ENCODE results near the gene STAC3.
A peak's percentile ranks its signal among the peaks of the same experiment; 100 is the strongest.

The STAC3 gene

GRCh38 chr12:57266681-57267080, 15.7 kb upstream of the STAC3 start:
- no peak for DNase-seq
- H3K27me3 Mint-ChIP-seq: no peaks in the 10 kb centered on the region
- H3K9me3 Mint-ChIP-seq: no peaks in the 10 kb centered on the region
- H3K27ac Mint-ChIP-seq: no peak overlapping the region
- ATAC-seq (replicated peaks): no peak
- H3K36me3 Mint-ChIP-seq (ENCODE audit: insufficient read depth): peaks cover 58% of the 10 kb centered on the region
- H3K4me1 Mint-ChIP-seq (ENCODE audit: low read depth in 2 of 2): peaks cover 2 to 5% of the 10 kb centered on the region in 2 donors
- no peak overlapping the region for H3K4me3 Mint-ChIP-seq

- ATAC-seq (replicated peaks) (no peak), DNase-seq (no peak)
- Mint-ChIP-seq H3K27ac (no peak overlapping the region), H3K27me3 (no peaks in the 10 kb centered on the region), H3K9me3 (no peaks in the 10 kb centered on the region), H3K4me3 (no peak overlapping the region), H3K36me3 (ENCODE audit: insufficient read depth) (peaks cover 67% of the 10 kb centered on the region), H3K4me1 (ENCODE audit: low read depth in 2 of 2) (peaks cover 2 to 5% of the 10 kb centered on the region in 2 donors)
Measured at GRCh38 chr12:57263096-57263495, 12.1 kb upstream of the STAC3 start.

- ATAC-seq (replicated peaks) (no peak), DNase-seq (no peak)
- no peaks in the 10 kb centered on the region for H3K9me3 Mint-ChIP-seq
- peaks cover 62% of the 10 kb centered on the region for H3K36me3 Mint-ChIP-seq (ENCODE audit: insufficient read depth)
- no peak overlapping the region for H3K27ac Mint-ChIP-seq
- no peaks in the 10 kb centered on the region for H3K27me3 Mint-ChIP-seq
- H3K4me3 Mint-ChIP-seq: no peak overlapping the region
- peaks cover 2 to 5% of the 10 kb centered on the region in 2 donors for H3K4me1 Mint-ChIP-seq (ENCODE audit: low read depth in 2 of 2)
Measured at GRCh38 chr12:57262126-57262822, 11.3 kb upstream of the STAC3 start.

DNA sequence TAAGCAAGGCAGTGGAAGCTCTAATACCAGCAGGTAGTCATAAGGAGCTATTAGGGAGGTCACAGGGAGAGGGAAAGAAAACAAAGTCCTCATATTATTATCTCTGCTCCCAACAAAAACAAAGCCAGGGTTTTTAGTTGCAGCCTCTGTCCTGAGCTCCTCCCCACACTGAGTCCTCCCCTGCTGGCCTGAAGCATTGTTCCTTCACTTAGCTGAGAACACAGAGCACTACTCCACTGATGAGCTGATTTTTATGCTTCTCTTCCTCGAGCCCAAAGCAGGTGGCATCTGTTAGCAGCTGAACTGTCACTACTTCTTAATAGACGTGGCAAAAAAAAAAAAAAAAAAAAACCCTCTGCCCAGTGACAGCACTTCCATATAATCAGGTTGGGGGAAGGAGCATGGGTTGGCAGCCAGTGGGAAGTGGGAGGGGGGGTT, 10.5 kb upstream of the STAC3 start:
- ATAC-seq (replicated peaks) (no peak), DNase-seq (no peak)
- H3K27me3 Mint-ChIP-seq: no peaks in the 10 kb centered on the region
- peaks cover 2 to 5% of the 10 kb centered on the region in 2 donors for H3K4me1 Mint-ChIP-seq (ENCODE audit: low read depth in 2 of 2)
- H3K36me3 Mint-ChIP-seq (ENCODE audit: insufficient read depth): peaks cover 62% of the 10 kb centered on the region
- H3K4me3 Mint-ChIP-seq: no peak overlapping the region
- peak overlapping the region in 1 of 2 donors; percentile 63 for H3K27ac Mint-ChIP-seq
- H3K9me3 Mint-ChIP-seq: no peaks in the 10 kb centered on the region

GRCh38 chr12:57260366-57260765, 9.4 kb upstream of the STAC3 start:
- Mint-ChIP-seq H3K36me3 (ENCODE audit: insufficient read depth) (peaks cover 60% of the 10 kb centered on the region), H3K9me3 (no peaks in the 10 kb centered on the region), H3K4me1 (ENCODE audit: low read depth in 2 of 2) (peaks cover 2 to 5% of the 10 kb centered on the region in 2 donors), H3K27ac (peak overlapping the region in 1 of 2 donors; percentile 12), H3K4me3 (no peak overlapping the region), H3K27me3 (no peaks in the 10 kb centered on the region)
- DNase-seq: no peak
- ATAC-seq (replicated peaks): no peak

DNA sequence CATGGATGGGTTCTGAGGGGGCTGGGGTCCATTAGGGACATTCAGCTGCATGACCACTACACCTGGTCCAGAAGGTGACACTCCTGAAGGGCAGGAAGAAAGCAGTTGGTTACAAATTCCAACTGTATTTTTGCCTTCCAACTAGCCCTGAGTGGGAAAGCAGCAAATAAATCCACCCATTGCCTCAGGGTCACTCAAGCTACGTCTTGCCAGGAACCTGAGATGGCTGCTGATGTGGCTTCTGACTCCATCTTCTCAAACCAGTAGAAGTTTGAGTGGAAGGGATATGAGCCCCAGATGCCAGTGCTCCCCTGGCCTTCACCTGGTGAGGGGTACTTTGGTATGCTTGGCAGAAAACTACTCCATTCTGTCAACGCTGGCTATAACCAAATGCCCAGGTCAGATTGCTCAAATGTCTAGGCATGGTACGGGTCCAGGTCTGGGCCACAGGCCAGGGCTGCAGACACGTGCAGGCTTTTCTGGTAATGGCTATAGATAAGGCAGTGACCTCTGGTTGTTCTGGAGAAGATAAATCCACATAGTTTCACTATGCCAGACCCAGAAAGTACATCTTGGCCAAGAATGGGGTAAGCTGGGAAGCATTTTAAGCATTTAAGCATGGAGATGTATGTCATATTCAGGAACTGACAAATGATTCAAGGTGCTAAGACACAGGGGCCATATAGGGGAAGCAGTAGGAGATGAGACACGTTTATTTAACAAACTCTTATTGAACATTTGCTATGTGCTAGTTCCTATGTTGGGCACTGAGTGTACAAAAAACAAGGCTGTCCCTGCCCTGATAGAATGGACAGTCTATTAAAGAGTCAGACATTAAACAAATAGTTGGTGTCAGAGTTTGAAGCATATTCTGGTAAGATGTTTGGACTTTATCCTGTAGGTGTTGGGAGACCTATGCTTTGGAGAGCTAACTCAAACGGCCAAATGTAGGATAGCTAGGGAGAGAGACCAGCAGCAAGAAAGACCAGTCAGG, 8.3 kb upstream of the STAC3 start:
- no peak for ATAC-seq (replicated peaks)
- H3K27ac Mint-ChIP-seq: no peak overlapping the region
- no peak overlapping the region for H3K4me3 Mint-ChIP-seq
- H3K36me3 Mint-ChIP-seq (ENCODE audit: insufficient read depth): peaks cover 54% of the 10 kb centered on the region
- H3K4me1 Mint-ChIP-seq (ENCODE audit: low read depth in 2 of 2): peaks cover 2 to 5% of the 10 kb centered on the region in 2 donors
- no peaks in the 10 kb centered on the region for H3K9me3 Mint-ChIP-seq
- DNase-seq: no peak
- no peaks in the 10 kb centered on the region for H3K27me3 Mint-ChIP-seq

- Mint-ChIP-seq H3K4me1 (ENCODE audit: low read depth in 2 of 2) (no peaks in the 10 kb centered on the region), H3K36me3 (ENCODE audit: insufficient read depth) (peaks cover 48% of the 10 kb centered on the region), H3K9me3 (no peaks in the 10 kb centered on the region), H3K27me3 (no peaks in the 10 kb centered on the region), H3K4me3 (no peak overlapping the region), H3K27ac (no peak overlapping the region)
- ATAC-seq (replicated peaks): no peak
- DNase-seq: no peak
Measured at GRCh38 chr12:57255916-57256315, 4.9 kb upstream of the STAC3 start.

GRCh38 chr12:57254506-57255280, 3.7 kb upstream of the STAC3 start:
- peaks cover 40% of the 10 kb centered on the region for H3K36me3 Mint-ChIP-seq (ENCODE audit: insufficient read depth)

DNA sequence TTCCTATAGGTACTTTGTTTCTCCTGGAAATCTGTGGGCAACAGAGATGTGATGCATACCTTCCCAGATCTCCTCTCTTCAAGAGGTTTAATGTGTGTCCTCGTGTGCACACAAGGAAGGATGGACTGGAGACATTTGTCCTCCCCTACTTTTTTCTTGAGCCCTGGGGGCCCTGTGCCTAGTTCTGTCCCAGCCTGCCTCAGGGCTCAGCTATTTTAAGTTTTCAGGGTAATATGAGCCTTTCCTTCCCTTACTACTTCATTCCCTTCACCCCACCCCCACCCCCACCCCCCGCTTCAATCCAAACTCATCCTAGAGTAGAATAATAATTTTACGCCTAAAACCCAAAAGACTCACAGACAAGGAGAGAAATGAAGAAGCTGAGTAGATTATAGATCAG, 446 bp downstream of the STAC3 start:
- Mint-ChIP-seq H3K27me3 (peaks cover 0 to 23% of the 10 kb centered on the region in 2 donors), H3K9me3 (no peaks in the 10 kb centered on the region), H3K27ac (no peak overlapping the region), H3K4me3 (no peak overlapping the region), H3K4me1 (ENCODE audit: low read depth in 2 of 2) (no peaks in the 10 kb centered on the region), H3K36me3 (ENCODE audit: insufficient read depth) (peaks cover 11% of the 10 kb centered on the region)
- DNase-seq (no peak), ATAC-seq (replicated peaks) (no peak)

More at GRCh38 chr12:57254506-57255280, 3.7 kb upstream of the STAC3 start:
- peak overlapping the region in 1 of 2 donors; percentile 9 for H3K27ac Mint-ChIP-seq
- no peaks in the 10 kb centered on the region for H3K27me3 Mint-ChIP-seq
- no peak overlapping the region for H3K4me3 Mint-ChIP-seq
- ATAC-seq (replicated peaks): no peak
- no peaks in the 10 kb centered on the region for H3K9me3 Mint-ChIP-seq
- H3K4me1 Mint-ChIP-seq (ENCODE audit: low read depth in 2 of 2): no peaks in the 10 kb centered on the region
- no peak for DNase-seq

DNA sequence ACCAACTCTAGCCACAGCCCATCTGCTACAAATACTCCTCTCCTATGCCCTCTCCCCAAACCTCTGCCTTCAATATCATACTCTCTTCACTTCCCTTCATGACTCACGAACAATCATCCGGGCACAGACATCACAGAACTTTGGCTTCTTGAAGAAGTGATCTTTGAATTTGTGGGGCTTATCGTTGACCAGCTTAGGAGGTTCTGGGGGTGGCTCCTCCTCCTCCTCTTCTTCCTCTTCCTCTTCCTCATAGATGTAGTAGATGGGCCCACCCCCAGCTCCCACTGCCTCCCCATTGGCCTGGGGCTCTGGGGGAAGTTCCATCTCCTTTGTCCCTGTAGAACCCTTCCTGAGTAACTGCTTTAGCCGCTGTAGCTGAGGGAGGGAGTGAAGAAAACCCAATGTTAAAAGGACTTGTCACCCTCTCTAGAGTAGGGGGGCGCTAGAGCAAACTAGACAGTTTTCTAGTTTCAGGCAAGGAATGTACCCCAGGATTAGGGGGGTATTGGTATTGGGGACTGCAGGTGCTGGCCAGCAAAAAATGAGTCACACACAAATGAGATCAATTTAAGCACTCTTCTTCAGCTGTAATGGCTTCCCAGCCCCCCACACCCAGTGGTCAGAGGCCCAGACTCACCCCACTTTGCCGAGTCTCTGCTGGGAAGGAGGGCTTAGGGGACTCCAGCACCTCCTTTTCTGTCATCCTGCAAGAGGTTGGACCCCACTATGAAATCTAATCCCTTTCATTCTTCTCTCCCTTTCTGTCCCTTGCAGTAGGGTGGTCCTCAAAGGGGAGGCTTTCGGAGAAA, 1.8 kb downstream of the STAC3 start:
- ATAC-seq (replicated peaks) (no peak), DNase-seq (no peak)
- Mint-ChIP-seq H3K4me3 (no peak overlapping the region), H3K36me3 (ENCODE audit: insufficient read depth) (peaks cover 8% of the 10 kb centered on the region), H3K4me1 (ENCODE audit: low read depth in 2 of 2) (peaks cover 0 to 1% of the 10 kb centered on the region in 2 donors), H3K27me3 (peaks cover 3 to 34% of the 10 kb centered on the region in 2 donors), H3K9me3 (no peaks in the 10 kb centered on the region), H3K27ac (no peak overlapping the region)

DNA sequence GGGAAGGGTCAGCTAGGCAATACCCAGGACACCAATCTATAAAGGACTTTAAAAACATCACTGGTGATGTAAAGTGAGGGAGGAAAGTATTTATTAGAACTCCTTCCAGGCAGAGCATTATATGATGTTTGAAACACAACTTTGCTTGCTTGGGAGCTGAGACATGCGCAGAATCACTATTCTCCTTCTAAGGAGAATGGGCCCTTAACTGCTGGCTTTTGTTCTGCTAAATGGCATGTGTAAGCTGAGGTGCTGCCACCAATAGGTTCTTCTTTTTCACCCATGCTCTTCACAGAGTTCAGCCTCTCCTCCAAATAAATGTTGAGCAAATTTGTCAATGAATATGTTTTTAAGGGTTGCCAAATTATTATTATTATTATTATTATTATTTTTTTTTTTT, 3.9 kb downstream of the STAC3 start:
- H3K36me3 Mint-ChIP-seq (ENCODE audit: insufficient read depth): peaks cover 7% of the 10 kb centered on the region
- DNase-seq: no peak
- H3K27ac Mint-ChIP-seq: no peak overlapping the region
- H3K27me3 Mint-ChIP-seq: peaks cover 21 to 55% of the 10 kb centered on the region in 2 donors
- no peak overlapping the region for H3K4me3 Mint-ChIP-seq
- no peaks in the 10 kb centered on the region for H3K9me3 Mint-ChIP-seq
- ATAC-seq (replicated peaks): no peak
- peaks cover 11 to 18% of the 10 kb centered on the region in 2 donors for H3K4me1 Mint-ChIP-seq (ENCODE audit: low read depth in 2 of 2)

DNA sequence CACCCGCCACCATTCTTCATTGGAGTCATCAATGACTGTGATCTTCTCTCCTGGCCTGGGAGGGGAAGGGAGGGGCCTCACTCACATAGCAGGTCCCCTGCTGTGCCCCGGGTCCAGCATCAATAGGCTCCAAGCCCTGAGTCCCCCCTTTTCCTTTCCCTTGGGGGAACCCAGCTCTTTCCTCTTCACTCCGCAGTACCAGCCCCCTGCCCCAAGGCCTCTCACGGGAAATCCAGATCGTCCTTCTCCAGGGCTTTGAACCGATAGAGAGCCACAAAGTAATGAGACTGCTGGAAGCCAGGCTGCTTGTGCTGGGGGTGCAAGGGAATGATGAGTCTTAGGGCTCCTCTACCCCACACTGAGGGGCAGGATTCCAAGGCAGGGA, 6.7 kb downstream of the STAC3 start:
- no peak for DNase-seq
- H3K27ac Mint-ChIP-seq: peak overlapping the region in 1 of 2 donors; percentile 21
- peaks cover 48 to 80% of the 10 kb centered on the region in 2 donors for H3K27me3 Mint-ChIP-seq
- H3K9me3 Mint-ChIP-seq: no peaks in the 10 kb centered on the region
- no peak for ATAC-seq (replicated peaks)
- peaks cover 19% of the 10 kb centered on the region for H3K36me3 Mint-ChIP-seq (ENCODE audit: insufficient read depth)
- peak overlapping the region; percentile 82 to 91 for H3K4me3 Mint-ChIP-seq
- H3K4me1 Mint-ChIP-seq (ENCODE audit: low read depth in 2 of 2): peaks cover 34 to 45% of the 10 kb centered on the region in 2 donors

All from effector memory CD8-positive, alpha-beta T cell (primary cell).